GM21576 (cell line): ENCODE data around the gene PNPLA7.
"Not testable (repeated sequence)": the region's sequence is repeated elsewhere in the genome, so short reads cannot be mapped to it uniquely, and the experiment has no call there.

Source experiments
- ATAC-seq: cut with Tn5 transposase; IDR thresholded peaks from one replicate; pipeline ENCODE4 v1.9.1; 2021; ENCODE audit warnings: mild to moderate bottlenecking, moderate library complexity; ENCODE audit not compliant: unreplicated experiment

PNPLA7 gene

GRCh38 chr9:137482094-137482781, 68.0 kb downstream of the PNPLA7 start:
- no peak for ATAC-seq

GRCh38 chr9:137480686-137481683, 69.2 kb downstream of the PNPLA7 start:
- ATAC-seq, result no peak

DNA sequence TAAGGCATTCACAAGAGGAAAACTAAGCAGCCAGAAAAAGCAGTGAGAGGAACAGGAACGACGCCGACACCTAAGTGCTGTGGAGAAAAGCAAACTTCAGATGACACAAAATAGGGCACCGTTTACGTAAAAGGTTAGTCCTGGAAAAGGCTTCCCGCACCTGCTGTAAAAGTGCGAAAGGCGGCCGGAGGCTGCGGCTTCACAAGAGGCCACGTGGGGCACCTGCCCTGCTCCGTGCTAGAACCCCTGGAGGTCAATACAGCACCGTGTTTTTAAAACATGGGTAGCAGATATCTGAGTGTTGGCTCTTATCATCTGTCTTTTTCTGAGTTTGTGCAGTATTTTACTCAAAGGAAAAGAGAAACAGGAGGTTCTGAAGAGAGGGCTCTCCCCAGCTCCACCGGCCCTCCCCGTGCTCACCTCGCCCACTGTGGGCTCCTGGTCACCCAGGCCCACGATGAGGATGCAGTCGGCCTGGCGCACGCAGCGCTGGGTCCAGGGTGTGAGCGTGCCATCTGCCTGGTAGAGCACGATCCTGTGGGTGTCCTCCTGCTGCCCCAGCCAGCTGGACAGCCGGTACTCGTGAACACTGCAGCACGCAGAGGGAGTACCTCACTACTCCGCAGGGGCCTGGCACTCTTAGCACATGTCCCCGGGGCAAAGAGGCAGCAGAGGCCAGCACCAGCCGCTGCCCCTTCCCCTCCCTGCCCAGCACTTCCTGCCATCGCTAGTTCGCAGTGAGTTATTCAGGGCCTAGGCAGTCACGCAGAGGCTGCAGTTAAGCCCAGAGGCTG, 70.1 kb downstream of the PNPLA7 start:
- ATAC-seq, result no peak

DNA sequence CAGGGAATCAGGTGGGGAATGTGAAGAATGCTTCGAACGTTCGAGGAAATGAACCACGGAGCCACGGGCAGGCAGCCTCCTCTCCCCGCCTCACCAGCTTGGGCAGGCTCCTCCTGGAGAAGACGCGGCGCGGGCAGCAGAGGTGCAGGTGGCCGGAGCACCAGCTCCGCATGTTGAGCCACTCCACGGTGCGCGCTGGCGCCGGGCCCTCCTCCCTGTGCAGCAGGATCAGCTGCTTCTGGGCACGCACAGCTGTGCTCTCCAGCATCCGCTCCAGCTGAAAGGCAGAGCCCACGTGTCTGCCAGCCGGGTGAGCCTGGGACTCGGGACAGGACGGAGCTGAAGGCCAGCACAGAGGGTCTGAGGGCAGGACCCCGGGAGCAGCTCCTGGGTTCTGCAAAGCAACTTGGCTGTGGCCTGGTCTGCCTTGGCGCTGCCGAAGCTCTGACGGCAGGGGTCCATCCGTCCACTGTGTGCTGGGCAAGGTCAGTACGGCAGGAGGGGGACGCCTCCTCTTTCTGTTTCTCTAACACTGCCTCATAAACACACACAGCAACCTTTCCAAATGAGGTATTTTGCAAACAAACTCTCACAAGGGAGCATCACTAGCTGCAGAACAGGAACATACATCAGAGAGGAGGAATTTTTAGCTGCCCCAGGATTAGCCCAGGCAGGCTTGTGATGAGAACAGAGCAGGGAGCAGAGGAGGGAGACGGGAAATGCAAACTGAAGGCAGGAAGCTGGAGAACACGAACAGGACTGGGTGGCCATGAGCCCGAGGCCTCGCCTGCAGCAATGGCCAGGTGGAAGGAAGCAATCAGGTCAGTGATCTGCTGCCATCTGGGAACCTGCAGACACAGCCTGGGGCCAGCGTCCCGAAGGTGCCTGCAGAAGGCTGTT, 71.0 kb downstream of the PNPLA7 start:
- no peak for ATAC-seq

GRCh38 chr9:137478613-137478961, 71.6 kb downstream of the PNPLA7 start:
- ATAC-seq, result no peak

DNA sequence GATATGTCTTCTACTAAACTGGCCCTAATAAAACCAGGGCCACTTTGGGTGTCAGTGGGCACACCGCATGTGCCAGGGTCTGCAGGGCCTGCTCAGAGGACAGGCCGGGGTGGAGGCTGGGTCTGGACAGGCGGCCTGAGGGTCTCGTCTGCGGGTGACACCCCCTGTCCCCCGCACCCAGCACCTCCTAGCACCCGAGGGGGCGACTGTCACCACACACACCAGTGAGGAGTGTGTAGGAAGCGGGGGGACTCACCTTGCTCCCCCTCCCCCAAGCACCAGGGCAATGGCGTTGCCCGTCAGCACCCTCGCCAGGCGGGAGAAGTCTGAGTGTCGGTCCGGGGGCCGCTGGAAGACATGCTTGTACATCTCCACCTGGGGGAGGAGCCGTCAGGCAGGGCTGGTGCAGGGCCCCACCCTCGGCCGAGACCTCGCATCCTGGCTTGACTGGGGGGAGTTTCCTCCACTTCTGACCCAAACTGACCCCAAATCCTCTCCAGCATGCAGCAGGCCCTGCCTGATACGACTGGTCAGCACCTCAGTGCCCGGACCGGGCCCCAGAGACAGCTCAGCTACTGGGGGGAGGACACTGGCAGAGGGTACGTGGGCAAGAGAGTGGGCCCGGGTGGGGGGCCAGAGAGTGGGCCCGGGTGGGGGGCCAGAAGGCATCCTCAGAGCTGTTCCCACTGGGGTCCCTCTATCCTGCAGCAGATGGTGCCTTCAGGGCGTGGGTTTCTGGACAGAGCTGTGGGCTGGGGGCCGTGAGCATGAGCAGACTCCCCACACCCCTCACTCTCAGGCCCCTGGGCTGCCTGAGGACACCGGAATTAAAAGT, 72.2 kb downstream of the PNPLA7 start:
- ATAC-seq, result no peak

DNA sequence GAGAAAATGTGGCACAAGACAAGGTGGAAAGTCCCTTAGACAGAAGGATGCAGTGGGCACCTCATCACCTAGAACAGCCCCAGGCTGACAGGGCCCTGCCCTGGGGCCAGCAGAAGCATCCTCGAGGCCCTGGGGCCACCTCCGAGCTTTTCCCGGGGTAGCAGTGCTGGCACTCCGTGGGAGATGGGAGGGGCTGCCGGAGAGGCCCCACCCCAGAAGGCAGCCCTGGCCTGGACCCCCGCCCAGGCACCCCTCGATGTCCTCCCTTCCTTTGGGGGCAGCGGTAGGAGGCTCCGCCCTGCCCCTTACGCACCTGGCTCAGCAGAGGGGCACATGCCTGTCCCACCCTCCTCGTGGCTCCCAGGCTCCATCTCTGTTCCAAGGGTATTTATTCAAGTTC, 73.3 kb downstream of the PNPLA7 start:
- no peak for ATAC-seq

DNA sequence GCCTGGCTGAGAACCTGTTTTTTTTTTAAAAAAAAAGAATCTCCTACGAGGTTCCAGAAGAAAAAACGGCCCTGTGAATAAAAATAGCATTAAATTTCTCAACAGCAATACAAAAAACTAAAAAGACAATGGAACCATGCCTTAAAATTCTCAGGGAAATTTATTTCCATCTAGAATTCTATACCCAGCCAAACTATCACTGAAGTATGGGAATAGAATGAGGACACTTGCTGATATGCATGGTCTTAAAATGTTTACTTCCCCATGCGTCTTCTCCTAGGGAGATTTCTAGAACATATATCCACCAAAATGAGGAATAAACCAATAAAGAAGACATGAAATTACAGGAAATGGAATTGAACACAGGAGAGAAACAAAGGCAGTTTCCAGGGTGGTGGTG, 74.5 kb downstream of the PNPLA7 start:
- ATAC-seq, result no peak

GRCh38 chr9:137474271-137474670, 75.9 kb downstream of the PNPLA7 start:
- no peak for ATAC-seq

DNA sequence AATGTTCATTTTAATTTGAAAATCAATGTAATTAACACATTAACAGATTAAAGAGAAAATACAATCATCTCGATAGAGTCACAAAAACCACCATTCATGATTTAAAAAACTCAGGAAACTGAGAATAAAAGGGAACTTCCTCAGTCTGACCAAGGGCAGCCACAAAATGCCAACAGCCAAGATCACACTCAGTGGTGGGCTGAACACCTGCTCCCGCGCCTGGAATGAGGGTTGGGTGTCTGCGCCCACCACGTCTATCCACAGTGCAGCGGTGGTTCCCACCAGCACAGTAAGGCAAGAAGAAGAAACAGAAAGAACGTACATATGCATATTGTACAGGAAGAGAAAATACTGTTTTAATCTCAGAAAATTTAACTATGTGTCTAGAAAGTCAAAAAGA, 79.4 kb downstream of the PNPLA7 start:
- no peak for ATAC-seq

DNA sequence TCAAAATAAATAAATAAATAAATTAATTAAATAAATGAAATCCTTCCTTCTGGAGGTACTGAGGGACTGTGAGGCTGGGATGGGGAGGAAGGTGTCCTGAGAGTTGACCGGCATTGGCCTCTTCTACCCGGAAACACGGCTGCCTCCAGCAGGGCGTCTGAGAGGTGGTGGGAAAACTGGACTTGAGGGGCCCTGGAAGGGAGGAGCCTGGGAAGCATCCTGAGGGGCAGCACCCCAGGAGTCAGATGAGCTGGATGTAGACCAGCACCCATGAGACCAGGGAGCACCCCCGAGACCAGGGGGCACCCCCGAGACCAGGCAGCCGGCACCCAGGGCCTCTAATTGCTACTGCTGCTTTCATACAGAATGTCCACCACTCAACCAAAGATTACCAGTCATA, 82.3 kb downstream of the PNPLA7 start:
- no peak for ATAC-seq

DNA sequence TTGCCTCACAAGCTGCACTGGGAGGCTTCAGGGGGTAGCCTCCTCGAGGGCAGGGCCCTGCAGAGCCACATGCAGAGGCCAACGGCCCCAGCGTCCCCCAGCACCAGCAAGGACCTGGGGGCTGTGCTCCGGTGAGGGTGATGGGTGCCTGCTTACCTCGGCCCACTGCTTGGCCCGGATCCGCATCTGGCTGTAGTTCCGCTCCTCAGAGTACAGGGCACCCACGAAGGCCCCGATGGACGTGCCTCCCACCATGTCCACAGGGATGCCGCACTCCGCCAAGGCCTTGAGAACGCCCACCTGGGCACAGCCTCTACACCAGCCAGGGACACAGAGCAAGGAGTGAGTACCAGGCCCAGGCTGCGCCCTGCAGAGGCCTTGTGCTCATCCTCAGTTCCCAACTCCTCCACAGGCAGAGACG, 83.0 kb downstream of the PNPLA7 start:
- ATAC-seq, result no peak

GRCh38 chr9:137466389-137467085, 83.7 kb downstream of the PNPLA7 start:
- not testable (repeated sequence) for ATAC-seq

- no peak for ATAC-seq
Observed at GRCh38 chr9:137465720-137466388, 84.3 kb downstream of the PNPLA7 start.

DNA sequence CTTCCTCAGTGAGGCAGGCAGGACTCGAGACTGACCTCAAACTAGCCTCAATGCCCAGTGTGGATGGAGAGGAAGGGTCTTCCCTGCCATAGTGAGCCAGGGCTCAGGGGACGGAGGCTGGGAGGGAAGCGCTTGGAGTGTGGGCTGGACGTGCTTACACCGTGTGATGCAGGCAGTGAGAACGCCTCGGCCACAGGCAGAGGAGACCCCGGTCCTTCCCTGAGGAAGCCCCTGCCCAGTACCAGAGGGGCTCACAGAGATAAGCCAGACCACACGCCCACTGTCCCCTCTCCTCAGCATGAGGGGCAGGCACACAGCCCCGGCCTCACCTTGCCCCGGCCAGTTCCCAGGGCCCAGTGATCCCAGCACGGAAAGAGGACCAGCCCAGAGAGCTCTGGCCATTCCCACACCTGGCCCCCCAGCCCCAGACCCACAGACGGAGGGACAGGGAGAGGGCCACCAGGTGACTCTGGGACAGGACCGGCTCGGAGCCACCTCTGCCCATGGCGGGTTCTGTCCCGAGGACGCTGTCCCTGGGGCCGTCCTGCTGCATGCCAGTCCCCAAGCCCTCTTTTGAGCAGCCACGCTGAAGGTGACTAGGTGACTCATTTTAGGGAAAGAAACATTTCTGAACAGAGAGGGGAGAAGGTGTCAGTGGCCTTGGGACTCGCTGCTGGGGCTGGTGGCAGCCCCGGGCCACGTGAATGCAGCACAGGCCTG, 85.0 kb downstream of the PNPLA7 start:
- no peak for ATAC-seq

- no peak for ATAC-seq
Observed at GRCh38 chr9:137464291-137464999, 85.8 kb downstream of the PNPLA7 start.

DNA sequence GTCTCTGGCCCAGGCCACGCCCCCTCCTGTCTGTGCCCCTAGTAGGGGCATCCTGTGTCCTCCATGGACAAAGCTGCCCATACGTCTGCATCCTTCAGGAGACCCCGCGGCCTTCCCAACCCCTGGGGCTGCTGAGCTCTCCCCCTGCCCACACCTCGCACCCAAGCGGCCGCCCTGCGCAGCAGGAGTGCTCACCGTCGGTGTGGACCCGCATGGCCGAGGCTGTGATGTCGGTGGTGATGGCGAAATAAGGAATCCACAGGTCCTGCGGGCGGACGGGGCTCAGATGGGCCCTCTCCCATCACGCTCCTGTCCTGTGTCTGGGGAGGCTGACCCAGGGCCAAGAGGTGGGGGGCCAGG, 86.3 kb downstream of the PNPLA7 start:
- ATAC-seq, result no peak
